ENCODE measurements around the gene KIAA0930. TPM values are rescaled to one million over a fixed set of nuclear protein-coding genes. Genes with fewer than 3 reads are reported as not detected.

Gene KIAA0930
- total RNA-seq, 1 donor from 2014 or later: 18.6 TPM

GRCh38 chr22:45268167-45268957, 27.7 kb upstream of the KIAA0930 start:
- Histone ChIP-seq H3K4me1 (peaks cover 52% of the 10 kb centered on the region), H3K4me3 (peak overlapping the region; percentile 72), H3K27me3 (ENCODE audit: low read depth) (peaks cover 14% of the 10 kb centered on the region), H3K27ac (replicated peaks) (no peak overlapping the region), H3K36me3 (no peaks in the 10 kb centered on the region), H3K9me3 (replicated peaks) (no peaks in the 10 kb centered on the region)
- intact Hi-C loops (cut with micrococcal nuclease): no loop called here
- TF ChIP-seq CTCF (IDR thresholded peaks at IDR 0.05; ENCODE audit: borderline replicate concordance): no peak
- DNase-seq: no peak

GRCh38 chr22:45265535-45265934, 24.8 kb upstream of the KIAA0930 start:
- no peak for TF ChIP-seq CTCF (IDR thresholded peaks at IDR 0.05; ENCODE audit: borderline replicate concordance)
- H3K27ac ChIP-seq (replicated peaks): no peak overlapping the region
- H3K27me3 ChIP-seq (ENCODE audit: low read depth): peaks cover 14% of the 10 kb centered on the region
- H3K36me3 ChIP-seq: no peaks in the 10 kb centered on the region
- H3K4me1 ChIP-seq: peaks cover 33% of the 10 kb centered on the region
- intact Hi-C loops (cut with micrococcal nuclease): loop anchor here (2.0 kb wide), 1 partner anchor 179 kb away; no protein-coding TSS in a partner anchor
- H3K9me3 ChIP-seq (replicated peaks): no peaks in the 10 kb centered on the region
- H3K4me3 ChIP-seq: no peak overlapping the region
- DNase-seq: no peak

- H3K36me3 ChIP-seq: no peaks in the 10 kb centered on the region
- peak overlapping the region; percentile 57 for H3K27ac ChIP-seq (replicated peaks)
- peaks cover 14% of the 10 kb centered on the region for H3K27me3 ChIP-seq (ENCODE audit: low read depth)
- H3K4me1 ChIP-seq: peaks cover 17% of the 10 kb centered on the region
- peak; percentile 72 for DNase-seq
- H3K9me3 ChIP-seq (replicated peaks): no peaks in the 10 kb centered on the region
- H3K4me3 ChIP-seq: no peak overlapping the region
- TF ChIP-seq CTCF (IDR thresholded peaks at IDR 0.05; ENCODE audit: borderline replicate concordance): peak; percentile 80
- intact Hi-C loops (cut with micrococcal nuclease): loop anchor here (2.0 kb wide), 1 partner anchor 181 kb away; no protein-coding TSS in a partner anchor
These were observed 23.0 kb upstream of the KIAA0930 start for GRCh38 chr22:45263463-45264269.

- TF ChIP-seq CTCF (IDR thresholded peaks at IDR 0.05; ENCODE audit: borderline replicate concordance): no peak
- H3K4me1 ChIP-seq: peaks cover 16% of the 10 kb centered on the region
- no peak overlapping the region for H3K4me3 ChIP-seq
- H3K36me3 ChIP-seq: no peaks in the 10 kb centered on the region
- H3K27ac ChIP-seq (replicated peaks): peak overlapping the region; percentile 57
- no peaks in the 10 kb centered on the region for H3K9me3 ChIP-seq (replicated peaks)
- H3K27me3 ChIP-seq (ENCODE audit: low read depth): peaks cover 12% of the 10 kb centered on the region
- intact Hi-C loops (cut with micrococcal nuclease): no loop called here
- no peak for DNase-seq
These were observed 22.3 kb upstream of the KIAA0930 start for GRCh38 chr22:45262931-45263462.

- intact Hi-C loops (cut with micrococcal nuclease): no loop called here
- Histone ChIP-seq H3K4me3 (no peak overlapping the region), H3K27ac (replicated peaks) (peak overlapping the region; percentile 3), H3K27me3 (ENCODE audit: low read depth) (peaks cover 5% of the 10 kb centered on the region), H3K36me3 (no peaks in the 10 kb centered on the region), H3K4me1 (peaks cover 16% of the 10 kb centered on the region), H3K9me3 (replicated peaks) (no peaks in the 10 kb centered on the region)
- no peak for DNase-seq
- TF ChIP-seq CTCF (IDR thresholded peaks at IDR 0.05; ENCODE audit: borderline replicate concordance): no peak
These were observed 21.7 kb upstream of the KIAA0930 start for GRCh38 chr22:45262195-45262930.
